HL-60 (cell line): ENCODE data around the gene CSRNP2.

Experiments used
- DNase-seq, 2 experiments: peaks; one replicate each; pipeline ENCODE4 v3.0.0-alpha.2; 2010 to 2020; ENCODE audit warnings: low read depth in 1 of 2, low spot score in 1 of 2
- H3K27ac ChIP-seq: fragments of 250-450 bp; sonication (Bioruptor Pico); replicated peaks from 2 replicates; pipeline ENCODE4 v1.5.1; 2020; ENCODE audit warnings: mild to moderate bottlenecking, moderate library complexity
- H3K27me3 ChIP-seq: fragments of 250-450 bp; sonication (Bioruptor Pico); 2 replicates; pipeline ENCODE4 v1.5.1; 2021; ENCODE audit warnings: mild to moderate bottlenecking, moderate library complexity; ENCODE audit not compliant: insufficient read depth, poor library complexity, severe bottlenecking
- H3K4me3 ChIP-seq: replicated peaks from 2 replicates; pipeline ENCODE4 v1.5.1; 2011; ENCODE audit warnings: mild to moderate bottlenecking, control low read depth, low read length; ENCODE audit not compliant: insufficient read depth
- CTCF ChIP-seq: IDR thresholded peaks from one replicate; pipeline ENCODE4 v1.5.1; 2011; ENCODE audit warnings: low read length, control low read depth, inconsistent platforms; ENCODE audit not compliant: insufficient read depth
- GABPA ChIP-seq: IDR thresholded peaks from 2 replicates; pipeline ENCODE4 v1.6.1; 2012; ENCODE audit warnings: low read depth
- POLR2AphosphoS5 ChIP-seq: IDR thresholded peaks from 2 replicates; pipeline ENCODE4 v1.6.1; 2012; ENCODE audit warnings: low read depth
- REST ChIP-seq: IDR thresholded peaks from 2 replicates; pipeline ENCODE4 v1.6.1; 2012; ENCODE audit warnings: low read depth; ENCODE audit not compliant: insufficient replicate concordance
- SPI1 ChIP-seq: IDR thresholded peaks from 2 replicates; pipeline ENCODE4 v1.6.1; 2012; ENCODE audit warnings: low read depth, mild to moderate bottlenecking, borderline replicate concordance

CSRNP2 gene

GRCh38 chr12:51028813-51029150, 54.6 kb downstream of the CSRNP2 start:
- H3K27ac ChIP-seq: no peak overlapping the region
- no peak overlapping the region for H3K4me3 ChIP-seq
- H3K27me3 ChIP-seq: no peaks in the 10 kb centered on the region
- TF ChIP-seq REST (no peak), GABPA (no peak), CTCF (no peak), POLR2AphosphoS5 (no peak), SPI1 (no peak)
- no peak for DNase-seq

GRCh38 chr12:51028126-51028812, 55.1 kb downstream of the CSRNP2 start:
- Histone ChIP-seq H3K27me3 (no peaks in the 10 kb centered on the region), H3K27ac (no peak overlapping the region), H3K4me3 (no peak overlapping the region)
- TF ChIP-seq POLR2AphosphoS5 (no peak), SPI1 (no peak), CTCF (peak; percentile 33)
- peak; percentile 73 to 88 for DNase-seq

- DNase-seq: no peak
- H3K4me3 ChIP-seq: no peak overlapping the region
- no peaks in the 10 kb centered on the region for H3K27me3 ChIP-seq
- TF ChIP-seq POLR2AphosphoS5 (no peak), GABPA (no peak), CTCF (no peak), SPI1 (no peak), REST (no peak)
- H3K27ac ChIP-seq: no peak overlapping the region
These were observed 56.0 kb downstream of the CSRNP2 start for GRCh38 chr12:51027342-51027835.
